Mucosa of gallbladder (tissue), 1 donor: Measurements from ENCODE around the gene NOP9. TPM values are rescaled to one million over a fixed set of nuclear protein-coding genes. Genes with fewer than 3 reads are reported as not detected.
A peak's percentile ranks its signal among the peaks of the same experiment; 100 is the strongest.

Experiments used
- DNase-seq: peaks from one replicate; pipeline ENCODE4 v3.0.0-alpha.2; 2020; ENCODE audit warnings: low spot score
- total RNA-seq: library from RNA; stranded (reverse); gene quantifications from one replicate; pipeline ENCODE4 v1.2.1, GENCODE V29; 2021
- donor health status: DM: no; HTN: no; CAD: no.

NOP9 gene
- total RNA-seq, 1 donor from 2014 or later = 24.7 TPM

DNA sequence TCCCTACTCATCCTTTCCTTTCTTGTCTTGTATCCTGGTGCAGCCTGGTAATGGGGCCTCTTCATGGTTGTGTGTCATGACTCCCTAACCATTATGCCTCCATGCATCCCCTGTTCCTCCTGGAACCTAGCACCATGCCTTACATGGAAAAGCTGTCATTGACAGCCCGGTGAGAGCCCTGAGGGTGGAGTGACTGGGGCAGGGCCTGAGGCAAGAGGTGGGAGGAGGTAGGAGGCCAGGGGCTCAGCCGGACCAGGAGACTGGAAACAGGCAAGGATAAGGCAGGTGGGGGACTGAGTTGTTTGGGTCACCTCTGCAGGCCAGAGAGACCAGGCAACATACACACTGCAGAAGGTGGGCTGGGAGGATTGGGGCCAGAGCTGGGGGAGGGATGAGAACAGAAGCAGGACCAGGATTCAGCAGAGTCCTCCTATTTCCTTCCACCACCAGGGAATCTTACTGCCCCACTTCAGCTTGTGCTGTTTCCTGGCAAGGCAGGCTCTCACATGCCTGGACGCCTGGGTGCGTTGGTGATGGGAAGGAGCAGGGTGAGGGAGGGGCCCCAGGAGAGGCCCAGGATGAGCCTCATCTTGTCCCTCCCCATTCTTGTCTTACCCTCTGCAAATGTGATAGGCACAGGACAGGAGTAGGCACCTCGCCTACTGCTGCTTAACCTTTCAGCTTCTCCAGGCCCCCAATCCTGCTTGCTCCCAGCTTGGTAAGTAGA, 10.1 kb downstream of the NOP9 start, which contains the start of gene LTB4R2:
TSS of gene LTB4R2 (plus strand) at position 603 of the 727 bp plus-strand sequence. CDS start 525 bp downstream, outside the sequence.
- DNase-seq = no peak

- DNase-seq = peak; percentile 41
Observed at GRCh38 chr14:24310265-24310645, 10.6 kb downstream of the NOP9 start.

DNA sequence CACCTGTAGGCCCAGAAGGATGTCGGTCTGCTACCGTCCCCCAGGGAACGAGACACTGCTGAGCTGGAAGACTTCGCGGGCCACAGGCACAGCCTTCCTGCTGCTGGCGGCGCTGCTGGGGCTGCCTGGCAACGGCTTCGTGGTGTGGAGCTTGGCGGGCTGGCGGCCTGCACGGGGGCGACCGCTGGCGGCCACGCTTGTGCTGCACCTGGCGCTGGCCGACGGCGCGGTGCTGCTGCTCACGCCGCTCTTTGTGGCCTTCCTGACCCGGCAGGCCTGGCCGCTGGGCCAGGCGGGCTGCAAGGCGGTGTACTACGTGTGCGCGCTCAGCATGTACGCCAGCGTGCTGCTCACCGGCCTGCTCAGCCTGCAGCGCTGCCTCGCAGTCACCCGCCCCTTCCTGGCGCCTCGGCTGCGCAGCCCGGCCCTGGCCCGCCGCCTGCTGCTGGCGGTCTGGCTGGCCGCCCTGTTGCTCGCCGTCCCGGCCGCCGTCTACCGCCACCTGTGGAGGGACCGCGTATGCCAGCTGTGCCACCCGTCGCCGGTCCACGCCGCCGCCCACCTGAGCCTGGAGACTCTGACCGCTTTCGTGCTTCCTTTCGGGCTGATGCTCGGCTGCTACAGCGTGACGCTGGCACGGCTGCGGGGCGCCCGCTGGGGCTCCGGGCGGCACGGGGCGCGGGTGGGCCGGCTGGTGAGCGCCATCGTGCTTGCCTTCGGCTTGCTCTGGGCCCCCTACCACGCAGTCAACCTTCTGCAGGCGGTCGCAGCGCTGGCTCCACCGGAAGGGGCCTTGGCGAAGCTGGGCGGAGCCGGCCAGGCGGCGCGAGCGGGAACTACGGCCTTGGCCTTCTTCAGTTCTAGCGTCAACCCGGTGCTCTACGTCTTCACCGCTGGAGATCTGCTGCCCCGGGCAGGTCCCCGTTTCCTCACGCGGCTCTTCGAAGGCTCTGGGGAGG, 11.3 kb downstream of the NOP9 start, which contains the start of gene LTB4R:
TSS of gene LTB4R (plus strand) at position 857 of the 959 bp plus-strand sequence. CDS start 4,150 bp downstream, outside the sequence.
- DNase-seq = peak; percentile 66

GRCh38 chr14:24311837-24312615, 12.4 kb downstream of the NOP9 start:
- DNase-seq = no peak

DNA sequence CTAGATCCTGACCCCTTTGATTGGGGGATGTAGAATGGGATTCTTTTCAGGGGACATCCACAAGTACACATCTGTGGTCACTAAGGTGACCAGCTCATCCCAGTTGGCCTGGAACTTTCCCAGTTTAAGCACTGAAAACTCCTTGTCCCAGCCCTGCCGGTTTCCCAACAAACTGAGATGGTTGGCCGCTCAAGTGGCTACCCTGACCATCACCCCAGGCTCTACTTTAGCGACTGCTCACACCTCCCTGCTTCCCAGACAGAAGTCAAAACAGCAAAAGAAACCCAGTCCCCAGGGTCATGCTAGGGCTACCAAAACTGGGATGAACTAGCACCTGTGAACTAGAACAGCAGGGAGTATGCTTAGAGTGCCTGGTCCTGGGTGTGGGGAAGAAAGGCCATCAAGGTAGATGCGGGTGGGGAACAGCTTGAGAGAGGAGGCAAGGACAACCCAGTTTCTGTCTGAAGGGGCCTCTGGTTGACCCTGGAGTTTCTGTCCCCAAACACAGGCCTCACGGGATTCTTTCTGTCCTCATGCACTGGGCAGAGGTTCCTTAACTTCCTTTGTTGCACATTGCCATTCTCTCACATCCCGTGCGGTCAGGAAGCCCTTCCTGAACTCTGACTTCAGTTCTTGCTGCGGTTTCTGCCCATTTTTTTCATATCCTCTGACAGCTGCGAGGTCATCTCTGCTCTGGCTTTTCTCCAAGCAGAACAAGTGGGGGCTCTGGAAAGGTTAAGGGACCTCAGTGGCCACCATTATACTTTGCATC, 13.3 kb downstream of the NOP9 start:
- no peak for DNase-seq

DNA sequence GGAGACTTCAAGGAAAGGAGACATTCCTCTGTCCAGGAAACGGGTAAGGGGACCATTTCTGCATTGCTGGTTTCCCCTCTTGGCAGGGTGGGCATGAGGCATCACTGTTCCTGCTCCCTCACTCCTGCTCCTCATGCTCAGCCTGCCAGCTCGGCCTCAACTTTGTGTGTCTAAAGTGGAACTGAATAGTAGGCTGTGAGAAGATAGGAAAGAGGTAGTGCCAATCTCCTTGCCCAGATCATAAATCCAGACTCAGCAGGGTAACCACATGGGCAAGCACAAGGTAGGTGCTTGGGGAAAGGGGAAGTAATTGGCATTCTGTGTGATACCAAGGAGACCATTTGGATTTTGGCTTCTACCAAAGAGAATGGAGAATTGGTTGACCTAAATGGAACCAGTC, 14.3 kb downstream of the NOP9 start:
- no peak for DNase-seq

GRCh38 chr14:24314377-24315193, 14.9 kb downstream of the NOP9 start:
- no peak for DNase-seq

GRCh38 chr14:24315243-24315806, 15.7 kb downstream of the NOP9 start:
- DNase-seq = no peak

DNA sequence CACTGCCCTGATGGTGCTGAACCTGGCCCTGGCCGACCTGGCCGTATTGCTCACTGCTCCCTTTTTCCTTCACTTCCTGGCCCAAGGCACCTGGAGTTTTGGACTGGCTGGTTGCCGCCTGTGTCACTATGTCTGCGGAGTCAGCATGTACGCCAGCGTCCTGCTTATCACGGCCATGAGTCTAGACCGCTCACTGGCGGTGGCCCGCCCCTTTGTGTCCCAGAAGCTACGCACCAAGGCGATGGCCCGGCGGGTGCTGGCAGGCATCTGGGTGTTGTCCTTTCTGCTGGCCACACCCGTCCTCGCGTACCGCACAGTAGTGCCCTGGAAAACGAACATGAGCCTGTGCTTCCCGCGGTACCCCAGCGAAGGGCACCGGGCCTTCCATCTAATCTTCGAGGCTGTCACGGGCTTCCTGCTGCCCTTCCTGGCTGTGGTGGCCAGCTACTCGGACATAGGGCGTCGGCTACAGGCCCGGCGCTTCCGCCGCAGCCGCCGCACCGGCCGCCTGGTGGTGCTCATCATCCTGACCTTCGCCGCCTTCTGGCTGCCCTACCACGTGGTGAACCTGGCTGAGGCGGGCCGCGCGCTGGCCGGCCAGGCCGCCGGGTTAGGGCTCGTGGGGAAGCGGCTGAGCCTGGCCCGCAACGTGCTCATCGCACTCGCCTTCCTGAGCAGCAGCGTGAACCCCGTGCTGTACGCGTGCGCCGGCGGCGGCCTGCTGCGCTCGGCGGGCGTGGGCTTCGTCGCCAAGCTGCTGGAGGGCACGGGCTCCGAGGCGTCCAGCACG, 16.4 kb downstream of the NOP9 start:
- DNase-seq = peak; percentile 51

- no peak for DNase-seq
Observed at GRCh38 chr14:24316597-24316950, 16.9 kb downstream of the NOP9 start.

GRCh38 chr14:24317141-24317928, 17.7 kb downstream of the NOP9 start:
- no peak for DNase-seq

DNA sequence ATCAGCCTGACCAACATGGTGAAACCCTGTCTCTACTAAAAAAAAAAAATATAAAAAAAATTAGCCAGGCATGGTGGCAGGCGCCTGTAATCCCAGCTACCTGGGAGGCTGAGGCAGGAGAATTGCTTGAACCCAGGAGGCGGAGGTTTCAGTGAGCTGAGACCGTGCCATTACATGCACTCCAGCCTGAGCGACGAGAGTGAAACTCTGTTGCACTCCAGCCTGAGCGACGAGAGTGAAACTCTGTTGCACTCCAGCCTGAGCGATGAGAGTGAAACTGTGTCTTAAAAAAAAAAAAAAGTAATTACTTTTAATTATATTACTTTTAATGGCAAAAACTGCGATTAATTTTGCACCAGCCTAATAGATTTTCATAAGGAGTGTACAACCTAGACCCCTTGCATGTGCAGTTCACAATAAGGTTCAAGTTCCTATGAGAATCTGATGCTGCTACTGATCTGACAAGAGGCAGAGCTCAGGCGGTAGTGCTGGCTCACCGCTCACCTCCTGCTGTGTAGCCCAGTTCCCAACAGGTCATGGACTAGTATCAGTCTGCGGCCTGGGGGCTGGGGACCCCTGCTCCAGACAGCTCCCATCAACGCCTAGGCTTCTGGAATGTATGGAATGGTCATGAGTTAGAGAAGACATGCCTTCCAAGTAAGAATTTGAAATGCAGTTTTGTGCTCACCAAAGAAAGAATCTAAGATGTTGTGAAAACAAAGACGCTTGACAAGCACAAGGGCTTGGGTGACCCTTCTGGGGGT, 21.7 kb downstream of the NOP9 start:
- DNase-seq = no peak

GRCh38 chr14:24322672-24323071, 23.0 kb downstream of the NOP9 start:
- DNase-seq = no peak

DNA sequence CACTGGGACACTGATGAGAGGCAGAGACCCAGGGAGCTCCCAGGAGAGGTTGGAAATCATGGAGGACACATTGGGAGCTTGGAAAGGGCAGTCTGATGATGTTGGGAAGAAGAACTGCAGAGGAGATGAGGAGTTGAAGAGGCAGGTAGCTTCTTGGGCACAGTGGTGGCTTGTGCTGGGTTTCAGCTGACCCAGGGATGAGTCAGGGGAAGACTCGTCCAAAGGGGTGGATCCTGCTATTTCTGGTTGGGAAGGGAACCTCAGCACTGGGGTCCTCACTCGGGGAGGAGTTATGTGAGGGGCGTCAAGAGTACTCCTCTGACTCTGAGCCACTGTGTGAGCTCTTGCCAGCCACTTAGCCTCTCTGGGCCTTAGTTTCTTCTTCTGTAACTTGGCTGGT, 23.7 kb downstream of the NOP9 start:
- DNase-seq = no peak

GRCh38 chr14:24324024-24324423, 24.4 kb downstream of the NOP9 start:
- DNase-seq = no peak

GRCh38 chr14:24325041-24325530, 25.4 kb downstream of the NOP9 start:
- DNase-seq = no peak

DNA sequence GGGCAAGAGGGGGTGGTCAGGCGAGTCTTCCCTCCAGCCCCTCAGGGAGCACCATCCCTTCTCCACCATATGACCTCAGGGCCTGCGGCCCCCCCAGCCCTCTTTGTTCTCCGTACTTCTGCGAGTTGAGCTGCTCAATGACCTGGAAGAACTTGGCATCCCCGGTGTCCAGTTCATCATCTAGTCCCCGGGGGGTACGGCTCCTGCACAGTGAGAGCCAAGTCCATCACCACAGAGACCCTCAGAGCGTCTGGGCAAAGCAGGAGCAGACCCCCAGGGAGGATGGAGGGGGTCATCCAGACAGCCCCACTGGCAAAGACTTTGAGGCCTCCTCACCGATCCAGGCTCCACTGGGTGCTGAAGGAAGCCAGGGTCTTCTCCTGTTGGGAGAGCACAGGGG, 26.3 kb downstream of the NOP9 start:
- DNase-seq = no peak
